GM12878 (cell line): ENCODE measurements around the gene FIZ1. TPM values are rescaled to one million over a fixed set of nuclear protein-coding genes. Genes with fewer than 3 reads are reported as not detected.
A peak's percentile ranks its signal among the peaks of the same experiment; 100 is the strongest.

Experiments used
- ATF2 ChIP-seq: IDR thresholded peaks from 2 replicates; pipeline ENCODE4 v1.6.1; 2012; ENCODE audit warnings: low read length, inconsistent platforms
- CREB1 ChIP-seq: IDR thresholded peaks from 2 replicates; pipeline ENCODE4 v1.6.1; 2012; ENCODE audit warnings: low read depth, mild to moderate bottlenecking, inconsistent platforms
- FOS ChIP-seq: IDR thresholded peaks from 3 replicates; pipeline ENCODE4 v1.6.1; 2011; ENCODE audit warnings: borderline replicate concordance; ENCODE audit not compliant: insufficient read length; ENCODE audit errors: extremely low read depth
- HSF1 ChIP-seq: fragments of 150-350 bp; IDR thresholded peaks from 2 replicates; pipeline ENCODE4 v1.6.1; 2014; ENCODE audit warnings: mild to moderate bottlenecking, low read depth, low read length
- IKZF2 ChIP-seq, 2 experiments: fragments of 450-650 bp; IDR thresholded peaks; 2 replicates each; pipeline ENCODE4 v1.6.1; 2017; ENCODE audit warnings: mild to moderate bottlenecking in 2 of 2, moderate library complexity in 2 of 2
- IRF4 ChIP-seq: IDR thresholded peaks from 2 replicates; pipeline ENCODE4 v1.6.1; 2011; ENCODE audit warnings: low read depth, low read length
- JUNB ChIP-seq: IDR thresholded peaks from 2 replicates; pipeline ENCODE4 v1.6.1; 2016; ENCODE audit warnings: antibody characterized with exemption, mild to moderate bottlenecking
- LARP7 ChIP-seq: fragments of 450-650 bp; IDR thresholded peaks from 2 replicates; pipeline ENCODE4 v1.6.1; 2017; ENCODE audit warnings: mild to moderate bottlenecking
- MEF2B ChIP-seq: fragments of 450-650 bp; IDR thresholded peaks from 2 replicates; pipeline ENCODE4 v1.6.1; 2018; ENCODE audit warnings: mild to moderate bottlenecking, moderate library complexity; ENCODE audit not compliant: partially characterized antibody, poor library complexity, severe bottlenecking
- MYB ChIP-seq: fragments of 150-350 bp; IDR thresholded peaks from 2 replicates; pipeline ENCODE4 v1.6.1; 2014; ENCODE audit warnings: mild to moderate bottlenecking, low read depth, low read length, borderline replicate concordance
- PAX8 ChIP-seq: fragments of 450-650 bp; IDR thresholded peaks from 2 replicates; pipeline ENCODE4 v1.6.1; 2017; ENCODE audit warnings: mild to moderate bottlenecking, moderate library complexity
- PML ChIP-seq: IDR thresholded peaks from 2 replicates; pipeline ENCODE4 v1.6.1; 2012; ENCODE audit warnings: low read length, inconsistent platforms
- POLR2AphosphoS5 ChIP-seq: IDR thresholded peaks from 2 replicates; pipeline ENCODE4 v1.6.1; 2011; ENCODE audit warnings: mild to moderate bottlenecking, low read length, inconsistent platforms
- RFX5 ChIP-seq: IDR thresholded peaks from 2 replicates; pipeline ENCODE4 v1.6.1; 2011; ENCODE audit warnings: low read depth, low read length, improper control_type of control experiment
- SMAD5 ChIP-seq: IDR thresholded peaks from 2 replicates; pipeline ENCODE4 v1.6.1; 2016; ENCODE audit warnings: antibody characterized with exemption, low read depth
- SPI1 ChIP-seq: IDR thresholded peaks from 2 replicates; pipeline ENCODE4 v1.6.1; 2011; ENCODE audit warnings: low read depth, mild to moderate bottlenecking, low read length, moderate library complexity, borderline replicate concordance; ENCODE audit not compliant: insufficient read depth
- SRF ChIP-seq, 2 experiments: IDR thresholded peaks; 2 replicates each; pipeline ENCODE4 v1.6.1; 2011; ENCODE audit warnings: low read depth in 2 of 2, low read length in 2 of 2, mild to moderate bottlenecking in 1 of 2, moderate library complexity in 1 of 2
- STAT3 ChIP-seq: IDR thresholded peaks from 2 replicates; pipeline ENCODE4 v1.6.1; 2011; ENCODE audit warnings: low read depth, low read length, improper control_type of control experiment
- TCF12 ChIP-seq: IDR thresholded peaks from 2 replicates; pipeline ENCODE4 v1.6.1; 2011; ENCODE audit warnings: low read depth, mild to moderate bottlenecking, low read length
- USF2 ChIP-seq: IDR thresholded peaks from 2 replicates; pipeline ENCODE4 v1.6.1; 2011; ENCODE audit warnings: low read depth, low read length, improper control_type of control experiment, borderline replicate concordance
- ZSCAN29 ChIP-seq: fragments of 450-650 bp; IDR thresholded peaks from 2 replicates; pipeline ENCODE4 v1.6.1; 2017; ENCODE audit warnings: mild to moderate bottlenecking, moderate library complexity
- polyA plus RNA-seq, 11 experiments: library from polyadenylated mRNA; depleted of rRNA in 4 of 11; unstranded in 6 of 11; stranded (reverse) in 5 of 11; fragments of >200 nt; fragmentation: Nextera tagmentation in 4 of 11; fragmentation: Illumina TruSeq in 1 of 11; extraction: Ambion mirVana in 4 of 11; extraction: Trizol in 1 of 11; gene quantifications; 1 replicate in 1 of 11; 2 replicates in 10 of 11; pipeline versions ENCODE4 v1.2.1 to v1.2.3, GENCODE V29; 2011 to 2016; ENCODE audit warnings: inconsistent platforms in 2 of 11, missing spikeins in 2 of 11, low read depth in 1 of 11
- total RNA-seq, 4 experiments: library from RNA; depleted of rRNA in 3 of 4; stranded (reverse); fragments of >200 nt in 3 of 4; fragmentation: Illumina TruSeq in 1 of 4; extraction: Trizol in 1 of 4; gene quantifications; 2 replicates each; pipeline versions ENCODE4 v1.2.1 to v1.2.3, GENCODE V29; 2013 to 2021
- TF ChIP-seq, protein P1 (sequence below): fragments of 450-650 bp; formaldehyde crosslinking; IDR thresholded peaks from 2 replicates; pipeline ENCODE4 v1.5.0; 2022; ENCODE audit warnings: mild to moderate bottlenecking, missing genetic modification characterization
- TF ChIP-seq, protein P2 (sequence below): fragments of 450-650 bp; IDR thresholded peaks from 2 replicates; pipeline ENCODE4 v1.6.1; 2014; ENCODE audit warnings: mild to moderate bottlenecking

FIZ1 gene
- total and polyA plus RNA-seq, 10 of the 15 experiments (the other 5 are each of a cell fraction or from before 2014, with no cell fraction given): 0.60 to 16.8 (median 4.2) TPM

- TF ChIP-seq, protein P1, sequence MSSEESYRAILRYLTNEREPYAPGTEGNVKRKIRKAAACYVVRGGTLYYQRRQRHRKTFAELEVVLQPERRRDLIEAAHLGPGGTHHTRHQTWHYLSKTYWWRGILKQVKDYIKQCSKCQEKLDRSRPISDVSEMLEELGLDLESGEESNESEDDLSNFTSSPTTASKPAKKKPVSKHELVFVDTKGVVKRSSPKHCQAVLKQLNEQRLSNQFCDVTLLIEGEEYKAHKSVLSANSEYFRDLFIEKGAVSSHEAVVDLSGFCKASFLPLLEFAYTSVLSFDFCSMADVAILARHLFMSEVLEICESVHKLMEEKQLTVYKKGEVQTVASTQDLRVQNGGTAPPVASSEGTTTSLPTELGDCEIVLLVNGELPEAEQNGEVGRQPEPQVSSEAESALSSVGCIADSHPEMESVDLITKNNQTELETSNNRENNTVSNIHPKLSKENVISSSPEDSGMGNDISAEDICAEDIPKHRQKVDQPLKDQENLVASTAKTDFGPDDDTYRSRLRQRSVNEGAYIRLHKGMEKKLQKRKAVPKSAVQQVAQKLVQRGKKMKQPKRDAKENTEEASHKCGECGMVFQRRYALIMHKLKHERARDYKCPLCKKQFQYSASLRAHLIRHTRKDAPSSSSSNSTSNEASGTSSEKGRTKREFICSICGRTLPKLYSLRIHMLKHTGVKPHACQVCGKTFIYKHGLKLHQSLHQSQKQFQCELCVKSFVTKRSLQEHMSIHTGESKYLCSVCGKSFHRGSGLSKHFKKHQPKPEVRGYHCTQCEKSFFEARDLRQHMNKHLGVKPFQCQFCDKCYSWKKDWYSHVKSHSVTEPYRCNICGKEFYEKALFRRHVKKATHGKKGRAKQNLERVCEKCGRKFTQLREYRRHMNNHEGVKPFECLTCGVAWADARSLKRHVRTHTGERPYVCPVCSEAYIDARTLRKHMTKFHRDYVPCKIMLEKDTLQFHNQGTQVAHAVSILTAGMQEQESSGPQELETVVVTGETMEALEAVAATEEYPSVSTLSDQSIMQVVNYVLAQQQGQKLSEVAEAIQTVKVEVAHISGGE (CRISPR knock-in tag): no peak
- no peak for TF ChIP-seq IRF4
- TF ChIP-seq USF2: no peak
- TF ChIP-seq ZSCAN29: no peak; the same call in 1 of the 2 replicates
- 0 out of 2 replicates have a peak, but pooled peaks have one; percentile 17 for TF ChIP-seq SPI1
- TF ChIP-seq, protein P2, sequence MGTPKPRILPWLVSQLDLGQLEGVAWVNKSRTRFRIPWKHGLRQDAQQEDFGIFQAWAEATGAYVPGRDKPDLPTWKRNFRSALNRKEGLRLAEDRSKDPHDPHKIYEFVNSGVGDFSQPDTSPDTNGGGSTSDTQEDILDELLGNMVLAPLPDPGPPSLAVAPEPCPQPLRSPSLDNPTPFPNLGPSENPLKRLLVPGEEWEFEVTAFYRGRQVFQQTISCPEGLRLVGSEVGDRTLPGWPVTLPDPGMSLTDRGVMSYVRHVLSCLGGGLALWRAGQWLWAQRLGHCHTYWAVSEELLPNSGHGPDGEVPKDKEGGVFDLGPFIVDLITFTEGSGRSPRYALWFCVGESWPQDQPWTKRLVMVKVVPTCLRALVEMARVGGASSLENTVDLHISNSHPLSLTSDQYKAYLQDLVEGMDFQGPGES: no peak
- no peak for TF ChIP-seq HSF1
- TF ChIP-seq MYB: no peak
- TF ChIP-seq SRF (IDR thresholded peaks at IDR 0.05; ENCODE audit: low read depth in 2 of 2, low read length in 2 of 2): no peak
- TF ChIP-seq STAT3: no peak
- TF ChIP-seq FOS: no peak
- TF ChIP-seq IKZF2 (IDR thresholded peaks at IDR 0.05): peak; percentile 57 to 68; a peak in 3 of 4 replicates
- TF ChIP-seq RFX5: peak; percentile 74; the same call in 1 of the 2 replicates
- no peak for TF ChIP-seq PAX8
- TF ChIP-seq CREB1: 0 out of 2 replicates have a peak, but pooled peaks have one; percentile 27
- TF ChIP-seq LARP7: 0 out of 2 replicates have a peak, but pooled peaks have one; percentile 32
- peak; percentile 33; the same call in 1 of the 2 replicates for TF ChIP-seq JUNB
- TF ChIP-seq MEF2B: peak; percentile 52
- TF ChIP-seq ATF2: no peak
- TF ChIP-seq SMAD5: no peak
- no peak for TF ChIP-seq TCF12
- 0 out of 2 replicates have a peak, but pooled peaks have one; percentile 23 for TF ChIP-seq POLR2AphosphoS5
- TF ChIP-seq PML: peak; percentile 35; the same call in 1 of the 2 replicates
Measured at GRCh38 chr19:55605637-55606470, 6.5 kb upstream of the FIZ1 start, which contains the start of gene ZNF865 (continued).
